Brain microvascular endothelial cell (primary cell): Measurements from ENCODE around the gene MAST3.

Experiments used
- DNase-seq: peaks from one replicate; pipeline ENCODE4 v3.0.0-alpha.2; 2020
- H3K27ac ChIP-seq: fragments of 250-450 bp; sonication (Bioruptor Pico); 2 replicates; pipeline ENCODE4 v1.5.1; 2020; ENCODE audit warnings: mild to moderate bottlenecking, moderate library complexity
- H3K27me3 ChIP-seq: fragments of 250-450 bp; sonication (Bioruptor Pico); replicated peaks from 2 replicates; pipeline ENCODE4 v1.5.1; 2020; ENCODE audit warnings: mild to moderate bottlenecking
- H3K36me3 ChIP-seq: fragments of 250-450 bp; sonication (Bioruptor Pico); replicated peaks from 2 replicates; pipeline ENCODE4 v1.5.1; 2020; ENCODE audit warnings: mild to moderate bottlenecking
- H3K4me3 ChIP-seq: 2 replicates; pipeline ENCODE4 v1.5.1; 2011; ENCODE audit warnings: low read depth, mild to moderate bottlenecking, control low read depth, low read length, moderate library complexity
- CTCF ChIP-seq: IDR thresholded peaks from 2 replicates; pipeline ENCODE4 v1.5.1; 2011; ENCODE audit warnings: low read depth, mild to moderate bottlenecking, moderate library complexity, low read length, control low read depth, inconsistent platforms; ENCODE audit errors: missing control alignments
- in situ Hi-C: cut with HindIII; loops from 2 replicates; pipeline ENCODE4 v1.10.0; 2017; ENCODE audit warnings: low sequenced_read_pairs, low pct_ligation_motif_present

MAST3 gene

GRCh38 chr19:18109733-18110608, 12.4 kb downstream of the MAST3 start:
- H3K27ac ChIP-seq, result no peak overlapping the region
- H3K27me3 ChIP-seq, result no peaks in the 10 kb centered on the region
- in situ Hi-C loops, result no loop called here
- no peaks in the 10 kb centered on the region for H3K36me3 ChIP-seq
- no peak for DNase-seq
- H3K4me3 ChIP-seq, result peak overlapping the region; percentile 63
- TF ChIP-seq CTCF, result no peak

- Histone ChIP-seq H3K27ac (no peak overlapping the region), H3K27me3 (no peaks in the 10 kb centered on the region), H3K4me3 (peak overlapping the region; percentile 63), H3K36me3 (no peaks in the 10 kb centered on the region)
- in situ Hi-C loops, result no loop called here
- TF ChIP-seq CTCF, result no peak
- no peak for DNase-seq
Observed at GRCh38 chr19:18110609-18111232, 13.1 kb downstream of the MAST3 start.

GRCh38 chr19:18112989-18113478, 15.5 kb downstream of the MAST3 start:
- TF ChIP-seq CTCF, result peak; percentile 97
- DNase-seq, result peak; percentile 73
- no peaks in the 10 kb centered on the region for H3K36me3 ChIP-seq
- in situ Hi-C loops, result no loop called here
- H3K4me3 ChIP-seq, result no peak overlapping the region
- no peaks in the 10 kb centered on the region for H3K27me3 ChIP-seq
- no peak overlapping the region for H3K27ac ChIP-seq

GRCh38 chr19:18113827-18114226, 16.2 kb downstream of the MAST3 start:
- in situ Hi-C loops, result no loop called here
- no peak for DNase-seq
- Histone ChIP-seq H3K27ac (no peak overlapping the region), H3K4me3 (no peak overlapping the region), H3K36me3 (no peaks in the 10 kb centered on the region), H3K27me3 (no peaks in the 10 kb centered on the region)
- TF ChIP-seq CTCF, result no peak

- Histone ChIP-seq H3K27me3 (no peaks in the 10 kb centered on the region), H3K4me3 (no peak overlapping the region), H3K27ac (no peak overlapping the region), H3K36me3 (no peaks in the 10 kb centered on the region)
- in situ Hi-C loops, result no loop called here
- DNase-seq, result no peak
- TF ChIP-seq CTCF, result no peak
Observed at GRCh38 chr19:18114483-18114882, 16.9 kb downstream of the MAST3 start.

GRCh38 chr19:18117364-18117691, 19.8 kb downstream of the MAST3 start:
- no peak for DNase-seq
- Histone ChIP-seq H3K27ac (no peak overlapping the region), H3K27me3 (no peaks in the 10 kb centered on the region), H3K36me3 (no peaks in the 10 kb centered on the region), H3K4me3 (peak overlapping the region; percentile 45)
- in situ Hi-C loops, result no loop called here
- TF ChIP-seq CTCF, result no peak
